HepG2 (cell line): ENCODE results near the gene NAV2. TPM values are rescaled to one million over a fixed set of nuclear protein-coding genes. Genes with fewer than 3 reads are reported as not detected.

Experiments
- ATAC-seq: fragments of 200-7000 bp; cut with Tn5 transposase; 3 replicates; pipeline ENCODE4 v1.9.1; 2020; ENCODE audit warnings: mild to moderate bottlenecking, moderate library complexity
- BruUV-seq: library from RNA; stranded (reverse); fragments of 400-500 nt; replicated peaks from 2 replicates; lab custom pipeline; 2021; lab: Mats Ljungman, UMichigan
- CTCF ChIA-PET: fragments of 300-600 bp; formaldehyde crosslinking; extraction: SDS; loops from one replicate; lab custom pipeline; 2021; ENCODE audit warnings: low total read pairs, inconsistent platforms, low intra/inter-chr PET ratio; lab: Yijun Ruan, JAX
- POLR2A ChIA-PET: fragments of 350-600 bp; sonication (Branson Sonifier 250); formaldehyde crosslinking; loops from one replicate; lab custom pipeline; 2020; ENCODE audit warnings: antibody characterized with exemption, inconsistent platforms; lab: Yijun Ruan, JAX
- DNase-seq: peaks from one replicate; pipeline ENCODE4 v3.0.0-alpha.2; 2015; ENCODE audit warnings: low spot score
- FAIRE-seq: peaks from 3 replicates; lab custom pipeline; 2011; peaks lifted over from hg19 to GRCh38; lab: Jason Lieb, UNC
- H2AFZ ChIP-seq: one replicate; pipeline ENCODE4 v1.6.1; 2011; ENCODE audit warnings: low read length, inconsistent platforms
- H3K27ac ChIP-seq: fragments of 300-600 bp; 3 replicates; pipeline ENCODE4 v1.8.0; 2011; ENCODE audit warnings: mixed run types, mild to moderate bottlenecking, mixed read lengths, low read length, inconsistent platforms; ENCODE audit not compliant: insufficient read depth; ENCODE audit errors: extremely low read length
- H3K27me3 ChIP-seq, 2 experiments: fragments of 200-600 bp in 1 of 2; 2 replicates in 1 of 2; 3 replicates in 1 of 2; pipeline versions ENCODE4 v1.6.0 to v1.8.0; 2011; ENCODE audit warnings: low read length in 2 of 2, mild to moderate bottlenecking in 2 of 2, moderate library complexity in 2 of 2, inconsistent platforms in 1 of 2; ENCODE audit not compliant: insufficient read depth in 2 of 2, control insufficient read depth in 1 of 2
- H3K36me3 ChIP-seq, 2 experiments: fragments of 200-600 bp in 1 of 2; replicated peaks in 1 of 2; 2 replicates in 1 of 2; 3 replicates in 1 of 2; pipeline versions ENCODE4 v1.5.1 to v1.8.0; 2011; ENCODE audit warnings: low read length in 2 of 2, inconsistent platforms in 1 of 2; ENCODE audit not compliant: insufficient read depth in 2 of 2, control insufficient read depth in 1 of 2
- H3K4me1 ChIP-seq: 2 replicates; pipeline ENCODE4 v1.5.1; 2012; ENCODE audit warnings: low read length, inconsistent platforms; ENCODE audit not compliant: insufficient read depth
- H3K4me2 ChIP-seq: 2 replicates; pipeline ENCODE4 v1.6.0; 2011; ENCODE audit warnings: low read depth, low read length, inconsistent platforms
- H3K4me3 ChIP-seq, 3 experiments: fragments of 200-600 bp in 1 of 3; sonication (generic), shearing (Covaris generic) in 1 of 3; replicated peaks in 1 of 3; 2 replicates each; pipeline ENCODE4 v1.5.1; 2011 to 2016; ENCODE audit warnings: low read length in 3 of 3, inconsistent platforms in 2 of 3, low read depth in 2 of 3, mild to moderate bottlenecking in 2 of 3, control low read depth in 1 of 3, mixed read lengths in 1 of 3; ENCODE audit not compliant: insufficient read depth in 1 of 3
- H3K79me2 ChIP-seq: one replicate; pipeline ENCODE4 v1.6.1; 2011; ENCODE audit warnings: low read length, inconsistent platforms; ENCODE audit not compliant: insufficient read depth
- H3K9ac ChIP-seq: 2 replicates; pipeline ENCODE4 v1.6.0; 2011; ENCODE audit warnings: mild to moderate bottlenecking, low read depth, low read length, inconsistent platforms; ENCODE audit not compliant: insufficient read depth
- H3K9me3 ChIP-seq: 2 replicates; pipeline ENCODE4 v1.5.1; 2012; ENCODE audit warnings: mild to moderate bottlenecking, low read length
- H4K20me1 ChIP-seq: 2 replicates; pipeline ENCODE4 v1.6.0; 2011; ENCODE audit warnings: inconsistent platforms, mild to moderate bottlenecking, low read length, moderate library complexity; ENCODE audit not compliant: insufficient read depth
- CSRNP1 ChIP-seq: sonication (generic); formaldehyde crosslinking; IDR thresholded peaks from 2 replicates; pipeline ENCODE4 v1.8.1; 2023; ENCODE audit warnings: mild to moderate bottlenecking, missing genetic modification reagents
- NR2F6 ChIP-seq, 2 experiments: IDR thresholded peaks; 2 replicates each; pipeline ENCODE4 v1.6.1; 2016; ENCODE audit warnings: antibody characterized with exemption in 1 of 2, mild to moderate bottlenecking in 1 of 2
- THYN1 ChIP-seq: sonication (generic); formaldehyde crosslinking; IDR thresholded peaks from 2 replicates; pipeline ENCODE4 v1.8.1; 2023; ENCODE audit warnings: low read depth, mild to moderate bottlenecking, moderate library complexity, missing genetic modification reagents, borderline replicate concordance
- ZIK1 ChIP-seq: sonication (generic); formaldehyde crosslinking; IDR thresholded peaks from 2 replicates; pipeline ENCODE4 v1.5.0; 2020; ENCODE audit warnings: mild to moderate bottlenecking, low read depth, missing genetic modification reagents, borderline replicate concordance
- ZNF280D ChIP-seq: sonication (generic); formaldehyde crosslinking; IDR thresholded peaks from 2 replicates; pipeline ENCODE4 v1.5.1; 2020; ENCODE audit warnings: mild to moderate bottlenecking, missing genetic modification reagents
- WGBS: methylation state at CpG from one replicate; pipeline ENCODE4 v1.1.6; 2017; ENCODE audit warnings: low lambda C conversion rate; 5-methylcytosine and 5-hydroxymethylcytosine counted together
- in situ Hi-C: cut with HindIII; loops from 2 replicates; pipeline ENCODE4 v1.10.0; 2017; ENCODE audit warnings: low pct_unique_long_range_greater_than_20kb; ENCODE audit not compliant: extremely low pct_ligation_motif_present
- intact Hi-C: fragments of 100-400 bp; cut with micrococcal nuclease; formaldehyde crosslinking; loops from one replicate; pipeline ENCODE4 v1.10.0; 2022; ENCODE audit not compliant: unreplicated experiment
- polyA plus RNA-seq, 8 experiments: library from polyadenylated mRNA; depleted of rRNA in 3 of 8; stranded (reverse) in 7 of 8; unstranded in 1 of 8; fragments of >200 nt; fragmentation: Illumina TruSeq in 4 of 8; extraction: Trizol in 4 of 8; gene quantifications; 2 replicates each; pipeline versions ENCODE4 v1.2.1 to v1.2.3, GENCODE V29; 2011 to 2016; ENCODE audit warnings: low read depth in 4 of 8, missing spikeins in 1 of 8, mixed read lengths in 1 of 8; ENCODE audit not compliant: insufficient read depth in 1 of 8
- total RNA-seq, 5 experiments: library from RNA; depleted of rRNA; stranded (reverse); fragments of >200 nt; fragmentation: Illumina TruSeq; extraction: Trizol; gene quantifications; 2 replicates each; pipeline ENCODE4 v1.2.3, GENCODE V29; 2016; ENCODE audit warnings: low read depth in 1 of 5

Gene NAV2
- total and polyA plus RNA-seq, 2 of the 13 experiments (the other 11 are each of a cell fraction or from before 2014, with no cell fraction given) = 9.3 to 34.6 TPM

GRCh38 chr11:19994672-19995071 is 282.0 kb downstream of the NAV2 start:
- POLR2A ChIA-PET = interaction anchor here (0.6 to 4.8 kb wide), 8 partner anchors 16 to 82 kb away, joined by 3 to 67 read pairs (median 6); no protein-coding TSS in a partner anchor
- 66% methylated on average over 3 of the region's 3 CpGs for WGBS
- in situ Hi-C loops = no loop called here

More at GRCh38 chr11:19994672-19995071, 282.0 kb downstream of the NAV2 start:
- no peak overlapping the region for H3K4me3 ChIP-seq
- H3K36me3 ChIP-seq = peaks cover 0 to 2% of the 10 kb centered on the region in 2 experiments; a peak in 2 of 5 replicates
- H3K27me3 ChIP-seq = no peaks in the 10 kb centered on the region
- intact Hi-C loops = no loop called here
- no peaks in the 10 kb centered on the region for H3K9me3 ChIP-seq
- H3K4me1 ChIP-seq = peaks cover 48% of the 10 kb centered on the region
- H3K27ac ChIP-seq = no peak overlapping the region
- H2AFZ ChIP-seq = no peak overlapping the region
- peaks cover 36% of the 10 kb centered on the region for H3K79me2 ChIP-seq
- TF ChIP-seq NR2F6 (IDR thresholded peaks at IDR 0.05) (0 out of 2 replicates have a peak, but pooled peaks have one; percentile 2), NR2F6 (CRISPR knock-in tag; IDR thresholded peaks at IDR 0.05) (no peak), ZNF280D (CRISPR knock-in tag) (no peak), CSRNP1 (no peak), ZIK1 (CRISPR knock-in tag) (0 out of 2 replicates have a peak, but pooled peaks have one; percentile 32), THYN1 (no peak)
- TF ChIP-seq, all 625 proteins: peak for 2
- Histone ChIP-seq H4K20me1 (no peaks in the 10 kb centered on the region), H3K4me2 (no peak overlapping the region), H3K9ac (no peak overlapping the region)
- DNase-seq (no peak), ATAC-seq (no peak), FAIRE-seq (no peak)
- CTCF ChIA-PET = no interaction called here
- no TSS peak for BruUV-seq
